ENCODE measurements around the gene DKKL1. TPM values are rescaled to one million over a fixed set of nuclear protein-coding genes. Genes with fewer than 3 reads are reported as not detected.

DKKL1 gene
- total RNA-seq, 1 experiment from 2014 or later, result 1.0 TPM

GRCh38 chr19:49414256-49414655, 50.6 kb downstream of the DKKL1 start:
- ChIA-PET CTCF (no interaction called here), POLR2A (no interaction called here)
- intact Hi-C loops (cut with micrococcal nuclease), result no loop called here

More at GRCh38 chr19:49414256-49414655, 50.6 kb downstream of the DKKL1 start:
- H4K20me1 ChIP-seq (ENCODE audit: insufficient read depth), result no peaks in the 10 kb centered on the region
- H3K27ac ChIP-seq (ENCODE audit: low read depth, low read length), result no peak overlapping the region
- H3K4me1 ChIP-seq (ENCODE audit: control insufficient read depth in 1 of 2, insufficient read depth in 2 of 2, low read length in 2 of 2), result peaks cover 2 to 10% of the 10 kb centered on the region in 2 experiments; a peak in 1 of 4 replicates
- H3K79me2 ChIP-seq (ENCODE audit: insufficient read depth, low read length), result no peaks in the 10 kb centered on the region
- no peak overlapping the region for H2AFZ ChIP-seq (ENCODE audit: low read depth, low read length, poor library complexity, severe bottlenecking)
- no peak overlapping the region for H3K4me2 ChIP-seq (ENCODE audit: low read length)
- TF ChIP-seq EZH2phosphoT487 (IDR thresholded peaks at IDR 0.05; ENCODE audit: borderline replicate concordance) (no peak), JUND (IDR thresholded peaks at IDR 0.05) (no peak), TCF7L2 (IDR thresholded peaks at IDR 0.05; ENCODE audit: borderline replicate concordance, extremely low read depth, insufficient read depth, insufficient read length) (no peak), MAX (IDR thresholded peaks at IDR 0.05) (no peak), FOSL1 (IDR thresholded peaks at IDR 0.05; ENCODE audit: low read depth) (no peak), ZBTB33 (IDR thresholded peaks at IDR 0.05; ENCODE audit: extremely low read depth, insufficient replicate concordance, low read length) (no peak), POLR2AphosphoS5 (IDR thresholded peaks at IDR 0.05; ENCODE audit: low read depth, low read length) (no peak), REST (IDR thresholded peaks at IDR 0.05; ENCODE audit: low read depth) (no peak)
- no peaks in the 10 kb centered on the region for H3K9me2 ChIP-seq (ENCODE audit: insufficient read depth)
- H3K9me3 ChIP-seq (ENCODE audit: control insufficient read depth in 1 of 2, insufficient read depth in 1 of 2, low read depth in 1 of 2, low read length in 2 of 2), result no peaks in the 10 kb centered on the region
- H3K36me3 ChIP-seq (ENCODE audit: control insufficient read depth in 1 of 2, insufficient read depth in 2 of 2, low read length in 2 of 2), result no peaks in the 10 kb centered on the region
- H3K27me3 ChIP-seq (ENCODE audit: insufficient read depth, low read length), result peaks cover under 1% of the 10 kb centered on the region; the same call in 1 of the 2 replicates
- RAD21 ChIA-PET (ENCODE audit: low non-redundant PET in 1 of 2, low total read pairs in 2 of 2, uncharacterized antibody in 2 of 2, unreplicated experiment in 2 of 2), result no interaction called here
- H3K4me3 ChIP-seq (replicated peaks in 1 of 2; ENCODE audit: low read depth in 1 of 2, low read length in 2 of 2), result no peak overlapping the region
- DNase-seq (ENCODE audit: low read depth, low spot score), result no peak
- no peak overlapping the region for H3K9ac ChIP-seq (ENCODE audit: low read length)
- ATAC-seq, result no peak
- no TSS peak for BruUV-seq (replicated peaks)
